Measurements from ENCODE around the gene RIT2. TPM values are rescaled to one million over a fixed set of nuclear protein-coding genes. Genes with fewer than 3 reads are reported as not detected.

The RIT2 gene
- total RNA-seq, 2 donors from 2014 or later, result not detected

GRCh38 chr18:43122955-43123354, 7.5 kb upstream of the RIT2 start:
- no peak for ATAC-seq
- Mint-ChIP-seq H3K36me3 (no peaks in the 10 kb centered on the region), H3K27me3 (no peaks in the 10 kb centered on the region), H3K4me1 (ENCODE audit: low read depth in 2 of 2) (no peaks in the 10 kb centered on the region), H3K4me3 (no peak overlapping the region), H3K9me3 (peaks cover 8% of the 10 kb centered on the region), H3K27ac (no peak overlapping the region)
- DNase-seq (ENCODE audit: low spot score), result no peak

- no peak for DNase-seq (ENCODE audit: low spot score)
- Mint-ChIP-seq H3K4me1 (ENCODE audit: low read depth in 2 of 2) (no peaks in the 10 kb centered on the region), H3K27me3 (no peaks in the 10 kb centered on the region), H3K27ac (no peak overlapping the region), H3K9me3 (peaks cover 3% of the 10 kb centered on the region), H3K36me3 (no peaks in the 10 kb centered on the region), H3K4me3 (no peak overlapping the region)
- ATAC-seq, result no peak
Measured at GRCh38 chr18:43116699-43117294, 1.3 kb upstream of the RIT2 start.

- DNase-seq (ENCODE audit: low spot score), result no peak
- no peak for ATAC-seq
- no peak overlapping the region for H3K4me3 Mint-ChIP-seq
- no peaks in the 10 kb centered on the region for H3K4me1 Mint-ChIP-seq (ENCODE audit: low read depth in 2 of 2)
- H3K27ac Mint-ChIP-seq, result no peak overlapping the region
- peaks cover 4% of the 10 kb centered on the region for H3K36me3 Mint-ChIP-seq
- no peaks in the 10 kb centered on the region for H3K27me3 Mint-ChIP-seq
- peaks cover 3% of the 10 kb centered on the region for H3K9me3 Mint-ChIP-seq
Measured at GRCh38 chr18:43113220-43113895, 2.1 kb downstream of the RIT2 start.

GRCh38 chr18:43108882-43109281, 6.6 kb downstream of the RIT2 start:
- no peak overlapping the region for H3K4me3 Mint-ChIP-seq
- DNase-seq (ENCODE audit: low spot score) (no peak), ATAC-seq (no peak)
- no peaks in the 10 kb centered on the region for H3K4me1 Mint-ChIP-seq (ENCODE audit: low read depth in 2 of 2)
- H3K27me3 Mint-ChIP-seq, result no peaks in the 10 kb centered on the region
- no peak overlapping the region for H3K27ac Mint-ChIP-seq
- peaks cover 4% of the 10 kb centered on the region for H3K36me3 Mint-ChIP-seq
- peaks cover 8% of the 10 kb centered on the region for H3K9me3 Mint-ChIP-seq

- H3K36me3 Mint-ChIP-seq, result peaks cover 4% of the 10 kb centered on the region
- H3K27me3 Mint-ChIP-seq, result no peaks in the 10 kb centered on the region
- no peak for DNase-seq (ENCODE audit: low spot score)
- no peaks in the 10 kb centered on the region for H3K4me1 Mint-ChIP-seq (ENCODE audit: low read depth in 2 of 2)
- no peak for ATAC-seq
- no peak overlapping the region for H3K4me3 Mint-ChIP-seq
- H3K27ac Mint-ChIP-seq, result no peak overlapping the region
- peaks cover 12% of the 10 kb centered on the region for H3K9me3 Mint-ChIP-seq
Measured at GRCh38 chr18:43108469-43108868, 7.0 kb downstream of the RIT2 start.

GRCh38 chr18:43093646-43094045, 21.8 kb downstream of the RIT2 start:
- Mint-ChIP-seq H3K27me3 (no peaks in the 10 kb centered on the region), H3K4me3 (no peak overlapping the region)
- ATAC-seq, result no peak

DNA sequence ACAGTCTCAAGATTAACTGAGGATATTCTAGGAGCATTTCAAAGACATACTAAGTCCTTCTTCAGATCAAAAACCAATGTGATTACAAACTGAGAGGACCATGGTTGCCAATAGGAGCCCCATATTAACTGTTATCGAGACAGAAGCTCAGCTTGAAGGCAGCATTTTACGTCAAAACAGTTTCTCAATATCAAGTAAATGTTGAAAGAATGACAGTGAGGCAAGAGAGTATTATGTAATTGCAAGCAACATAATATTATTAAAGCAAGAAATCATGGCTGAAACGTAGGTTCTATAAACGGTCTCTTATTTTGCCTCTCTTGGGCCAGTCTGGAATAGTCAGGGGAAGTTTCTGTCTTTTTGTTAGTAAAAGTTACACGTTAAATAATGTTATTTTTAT, 22.9 kb downstream of the RIT2 start:
- Mint-ChIP-seq H3K4me1 (ENCODE audit: low read depth in 2 of 2) (no peaks in the 10 kb centered on the region), H3K27me3 (no peaks in the 10 kb centered on the region), H3K4me3 (no peak overlapping the region), H3K9me3 (peaks cover 16% of the 10 kb centered on the region), H3K27ac (no peak overlapping the region), H3K36me3 (no peaks in the 10 kb centered on the region)
- ATAC-seq (no peak), DNase-seq (ENCODE audit: low spot score) (no peak)

More at GRCh38 chr18:43093646-43094045, 21.8 kb downstream of the RIT2 start:
- no peaks in the 10 kb centered on the region for H3K4me1 Mint-ChIP-seq (ENCODE audit: low read depth in 2 of 2)
- H3K36me3 Mint-ChIP-seq, result no peaks in the 10 kb centered on the region
- peaks cover 16% of the 10 kb centered on the region for H3K9me3 Mint-ChIP-seq
- no peak for DNase-seq (ENCODE audit: low spot score)
- H3K27ac Mint-ChIP-seq, result no peak overlapping the region

- H3K36me3 Mint-ChIP-seq, result peaks cover 5% of the 10 kb centered on the region
- ATAC-seq (no peak), DNase-seq (ENCODE audit: low spot score) (no peak)
- no peak overlapping the region for H3K4me3 Mint-ChIP-seq
- no peaks in the 10 kb centered on the region for H3K27me3 Mint-ChIP-seq
- no peaks in the 10 kb centered on the region for H3K4me1 Mint-ChIP-seq (ENCODE audit: low read depth in 2 of 2)
- H3K9me3 Mint-ChIP-seq, result peaks cover 16% of the 10 kb centered on the region
- no peak overlapping the region for H3K27ac Mint-ChIP-seq
Measured at GRCh38 chr18:43081396-43081795, 34.1 kb downstream of the RIT2 start.

GRCh38 chr18:43080671-43081070, 34.8 kb downstream of the RIT2 start:
- H3K36me3 Mint-ChIP-seq, result peaks cover 5% of the 10 kb centered on the region
- H3K27me3 Mint-ChIP-seq, result no peaks in the 10 kb centered on the region
- H3K4me1 Mint-ChIP-seq (ENCODE audit: low read depth in 2 of 2), result no peaks in the 10 kb centered on the region
- no peak overlapping the region for H3K4me3 Mint-ChIP-seq
- ATAC-seq (no peak), DNase-seq (ENCODE audit: low spot score) (no peak)
- no peak overlapping the region for H3K27ac Mint-ChIP-seq
- H3K9me3 Mint-ChIP-seq, result peaks cover 12% of the 10 kb centered on the region

DNA sequence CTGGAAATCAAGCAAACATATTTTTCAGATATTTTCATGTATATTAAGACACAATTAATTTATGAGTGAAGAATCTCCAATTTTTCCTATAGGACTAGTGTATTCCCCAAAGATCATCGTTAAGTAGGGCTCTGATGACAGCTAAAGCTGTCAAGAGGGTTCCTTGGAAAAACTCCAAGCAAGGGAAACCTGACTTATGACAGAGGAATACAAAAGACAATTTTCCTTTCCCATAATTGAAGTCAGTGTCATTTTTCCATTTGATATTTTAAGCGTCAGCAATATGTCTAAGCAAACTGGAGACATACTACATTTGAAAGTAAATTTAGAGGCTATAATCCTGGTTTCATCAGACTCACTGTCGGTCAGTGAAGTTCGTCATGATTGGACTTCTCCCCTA, 36.1 kb downstream of the RIT2 start:
- no peaks in the 10 kb centered on the region for H3K27me3 Mint-ChIP-seq

DNA sequence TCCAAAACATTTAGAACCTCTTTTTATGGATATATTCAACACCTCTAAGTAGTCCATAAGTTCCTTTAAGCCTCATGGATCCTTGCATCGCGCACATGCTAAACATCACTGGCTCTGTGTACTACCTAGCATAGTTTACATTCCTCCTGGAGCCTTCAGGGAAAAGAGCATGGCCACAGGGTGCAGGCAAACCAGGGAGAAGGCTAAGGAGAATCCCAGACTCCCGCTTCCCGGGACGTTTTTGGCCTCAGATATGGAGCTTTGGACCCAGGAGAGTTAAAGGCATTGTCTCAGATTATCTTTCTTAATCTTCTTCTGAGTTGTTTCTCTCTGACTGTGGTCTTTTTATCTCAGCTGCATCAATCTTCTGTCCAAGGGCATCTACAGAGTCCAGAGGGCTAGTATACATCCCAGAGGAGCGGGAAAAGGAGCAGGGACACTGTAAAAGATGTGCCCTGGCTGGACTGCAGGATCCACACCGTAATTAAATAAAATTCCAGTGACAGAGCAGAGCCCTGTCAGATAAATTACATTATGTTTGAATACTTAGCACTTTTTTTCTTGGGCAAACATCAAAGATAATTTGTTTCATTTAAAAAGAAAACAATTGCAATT, 36.9 kb downstream of the RIT2 start:
- Mint-ChIP-seq H3K4me3 (no peak overlapping the region), H3K27me3 (no peaks in the 10 kb centered on the region), H3K4me1 (ENCODE audit: low read depth in 2 of 2) (no peaks in the 10 kb centered on the region), H3K36me3 (peaks cover 5% of the 10 kb centered on the region), H3K27ac (no peak overlapping the region), H3K9me3 (peaks cover 15% of the 10 kb centered on the region)
- DNase-seq (ENCODE audit: low spot score) (no peak), ATAC-seq (no peak)

More for the DNA sequence above, 36.1 kb downstream of the RIT2 start:
- no peaks in the 10 kb centered on the region for H3K4me1 Mint-ChIP-seq (ENCODE audit: low read depth in 2 of 2)
- H3K27ac Mint-ChIP-seq, result no peak overlapping the region
- H3K4me3 Mint-ChIP-seq, result no peak overlapping the region
- DNase-seq (ENCODE audit: low spot score) (no peak), ATAC-seq (no peak)
- peaks cover 5% of the 10 kb centered on the region for H3K36me3 Mint-ChIP-seq
- H3K9me3 Mint-ChIP-seq, result peaks cover 11% of the 10 kb centered on the region

DNA sequence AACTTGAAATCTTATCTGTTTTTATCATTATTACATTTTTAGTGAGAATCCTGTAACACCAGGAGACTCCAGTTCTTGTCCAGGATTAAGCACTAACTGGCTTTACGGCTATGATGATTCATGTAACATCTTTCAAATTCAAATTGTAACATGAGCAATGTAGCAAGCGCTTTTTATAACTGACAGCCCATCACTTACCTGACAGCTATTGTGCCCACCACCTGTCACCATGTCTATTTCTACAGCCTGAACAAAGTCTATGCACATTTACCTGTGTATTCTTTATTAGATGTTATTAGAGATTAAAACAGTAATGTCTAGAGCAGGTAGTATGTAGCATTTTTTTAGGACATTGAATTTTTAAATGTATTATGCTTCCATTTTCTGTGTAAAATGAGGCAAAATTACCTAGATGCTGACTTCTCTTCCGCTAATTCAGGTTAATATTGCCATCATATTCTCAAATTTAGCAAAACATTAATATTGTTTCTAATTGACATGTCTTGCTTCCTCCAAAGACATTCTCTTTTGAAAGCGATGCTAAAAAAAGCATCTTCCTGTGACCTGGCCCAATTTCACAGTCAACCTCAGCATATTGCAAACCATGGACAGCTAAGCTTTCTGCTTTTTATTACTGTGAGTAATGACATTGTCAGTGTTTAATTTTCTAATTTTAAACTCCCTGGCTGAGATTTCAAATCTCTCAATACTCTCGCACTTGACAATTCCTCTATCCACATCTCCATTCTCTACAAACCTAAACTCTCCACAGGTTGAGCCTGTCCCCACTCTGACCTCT, 37.8 kb downstream of the RIT2 start:
- peaks cover 16% of the 10 kb centered on the region for H3K9me3 Mint-ChIP-seq
- ATAC-seq (no peak), DNase-seq (ENCODE audit: low spot score) (no peak)
- H3K27me3 Mint-ChIP-seq, result no peaks in the 10 kb centered on the region
- H3K4me3 Mint-ChIP-seq, result no peak overlapping the region
- H3K36me3 Mint-ChIP-seq, result peaks cover 5% of the 10 kb centered on the region
- no peaks in the 10 kb centered on the region for H3K4me1 Mint-ChIP-seq (ENCODE audit: low read depth in 2 of 2)
- no peak overlapping the region for H3K27ac Mint-ChIP-seq

- DNase-seq (ENCODE audit: low spot score), result no peak
- no peak for ATAC-seq
- Mint-ChIP-seq H3K4me1 (ENCODE audit: low read depth in 2 of 2) (no peaks in the 10 kb centered on the region), H3K9me3 (peaks cover 19% of the 10 kb centered on the region), H3K36me3 (no peaks in the 10 kb centered on the region), H3K4me3 (no peak overlapping the region), H3K27ac (no peak overlapping the region), H3K27me3 (no peaks in the 10 kb centered on the region)
Measured at GRCh38 chr18:43073771-43074170, 41.7 kb downstream of the RIT2 start.

DNA sequence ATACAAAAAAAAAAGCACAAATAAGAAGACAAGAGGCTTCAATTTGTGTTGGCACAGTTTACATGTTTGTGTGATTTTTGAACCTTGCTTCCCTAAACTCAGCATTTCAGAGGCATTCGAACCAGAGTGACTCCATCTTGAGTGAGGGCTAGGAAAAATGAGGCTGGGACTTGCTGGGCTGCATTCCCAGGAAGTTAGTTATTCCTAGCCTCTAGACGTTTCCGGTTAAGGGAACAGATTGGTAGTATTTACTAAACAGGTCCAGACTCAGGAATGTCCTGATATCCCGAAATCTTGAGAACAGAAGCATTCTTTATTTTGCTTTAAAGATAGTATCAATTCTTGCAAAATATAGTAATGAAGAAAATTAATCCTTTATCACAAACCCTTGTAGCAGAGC, 46.7 kb downstream of the RIT2 start:
- ATAC-seq (no peak), DNase-seq (ENCODE audit: low spot score) (no peak)
- no peaks in the 10 kb centered on the region for H3K27me3 Mint-ChIP-seq
- no peaks in the 10 kb centered on the region for H3K4me1 Mint-ChIP-seq (ENCODE audit: low read depth in 2 of 2)
- no peak overlapping the region for H3K27ac Mint-ChIP-seq
- H3K36me3 Mint-ChIP-seq, result no peaks in the 10 kb centered on the region
- H3K9me3 Mint-ChIP-seq, result peaks cover 20% of the 10 kb centered on the region
- H3K4me3 Mint-ChIP-seq, result no peak overlapping the region
